Loucy (cell line): Measurements from ENCODE around the gene TMEM178B.
"Not testable (repeated sequence)": the region's sequence is repeated elsewhere in the genome, so short reads cannot be mapped to it uniquely, and the experiment has no call there.

Experiments used
- H2AFZ ChIP-seq: fragments of 200-600 bp; sonication (generic); 2 replicates; pipeline ENCODE4 v1.6.0; 2016; ENCODE audit warnings: antibody characterized with exemption, mild to moderate bottlenecking, low read length, moderate library complexity
- H3F3A ChIP-seq: fragments of 200-600 bp; 2 replicates; pipeline ENCODE4 v1.6.0; 2016; ENCODE audit warnings: antibody characterized with exemption, low read depth, mild to moderate bottlenecking
- H3K27me3 ChIP-seq: fragments of 200-600 bp; sonication (generic); 2 replicates; pipeline ENCODE4 v1.6.1; 2014; ENCODE audit warnings: low read length, mild to moderate bottlenecking; ENCODE audit not compliant: insufficient read depth, poor library complexity, severe bottlenecking
- H3K36me3 ChIP-seq: fragments of 200-600 bp; sonication (generic); 2 replicates; pipeline ENCODE4 v1.6.1; 2016; ENCODE audit warnings: low read length; ENCODE audit not compliant: insufficient read depth
- H3K4me1 ChIP-seq: fragments of 200-600 bp; sonication (generic); 2 replicates; pipeline ENCODE4 v1.5.1; 2014; ENCODE audit warnings: low read length, mild to moderate bottlenecking; ENCODE audit not compliant: insufficient read depth, poor library complexity, severe bottlenecking
- H3K4me2 ChIP-seq: fragments of 200-600 bp; sonication (generic); 2 replicates; pipeline ENCODE4 v1.6.0; 2014; ENCODE audit warnings: antibody characterized with exemption, low read length, low read depth, mild to moderate bottlenecking; ENCODE audit not compliant: poor library complexity, severe bottlenecking
- H3K4me3 ChIP-seq: fragments of 200-600 bp; sonication (generic); 2 replicates; pipeline ENCODE4 v1.5.1; 2014; ENCODE audit warnings: low read length, mild to moderate bottlenecking, mixed read lengths; ENCODE audit not compliant: poor library complexity, severe bottlenecking
- H3K79me2 ChIP-seq: fragments of 200-600 bp; sonication (generic); 2 replicates; pipeline ENCODE4 v1.6.1; 2014; ENCODE audit warnings: low read length; ENCODE audit not compliant: insufficient read depth
- H3K9ac ChIP-seq: fragments of 200-600 bp; sonication (generic); 2 replicates; pipeline ENCODE4 v1.6.0; 2014; ENCODE audit warnings: mild to moderate bottlenecking, low read depth, low read length, moderate library complexity; ENCODE audit not compliant: poor library complexity, severe bottlenecking
- H3K9me2 ChIP-seq: fragments of 200-600 bp; sonication (generic); replicated peaks from 2 replicates; pipeline ENCODE4 v1.6.1; 2016; ENCODE audit warnings: low read depth, low read length, mixed read lengths
- H3K9me3 ChIP-seq: fragments of 200-600 bp; sonication (generic); 2 replicates; pipeline ENCODE4 v1.6.1; 2014; ENCODE audit warnings: mild to moderate bottlenecking, antibody characterized with exemption, low read length, low read depth; ENCODE audit not compliant: insufficient read depth
- H4K20me1 ChIP-seq: fragments of 200-600 bp; sonication (generic); 2 replicates; pipeline ENCODE4 v1.6.0; 2014; ENCODE audit warnings: antibody characterized with exemption, low read length, mild to moderate bottlenecking; ENCODE audit not compliant: insufficient read depth, poor library complexity, severe bottlenecking
- EZH2phosphoT487 ChIP-seq: fragments of 200-600 bp; IDR thresholded peaks from 2 replicates; pipeline ENCODE4 v1.6.1; 2018; ENCODE audit warnings: antibody characterized with exemption, mild to moderate bottlenecking, moderate library complexity, borderline replicate concordance
- TF ChIP-seq, protein P1 (sequence below): fragments of 200-600 bp; sonication (generic); conservative IDR thresholded peaks from 2 replicates; pipeline ENCODE4 v1.5.1; 2014; ENCODE audit warnings: mild to moderate bottlenecking, antibody characterized with exemption, low read length

Gene TMEM178B

DNA sequence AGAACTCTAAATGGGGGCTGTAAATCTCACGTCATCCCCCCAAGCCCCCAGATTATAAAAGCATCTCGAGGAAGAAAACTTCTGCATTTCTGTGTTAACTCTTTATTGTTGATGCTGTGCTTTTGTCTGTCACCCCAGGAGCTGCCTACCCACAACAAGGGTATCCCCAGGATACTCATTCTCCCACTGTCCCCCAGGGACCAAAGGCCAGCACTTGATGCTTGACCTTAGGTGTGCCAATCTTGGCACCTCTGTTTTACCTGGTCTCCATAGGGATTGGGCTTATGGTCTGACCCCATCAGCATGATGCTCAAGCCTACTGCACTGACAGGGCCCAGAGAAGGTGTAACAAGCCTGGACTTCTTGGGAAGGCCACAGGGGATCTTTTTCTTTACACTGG is 251.4 kb downstream of the TMEM178B start:
- Histone ChIP-seq H4K20me1 (no peaks in the 10 kb centered on the region), H3K4me1 (no peaks in the 10 kb centered on the region), H3K4me2 (no peak overlapping the region), H3F3A (no peaks in the 10 kb centered on the region), H3K27me3 (no peaks in the 10 kb centered on the region), H2AFZ (no peak overlapping the region), H3K9ac (no peak overlapping the region), H3K4me3 (no peak overlapping the region), H3K9me3 (no peaks in the 10 kb centered on the region), H3K9me2 (no peaks in the 10 kb centered on the region), H3K36me3 (no peaks in the 10 kb centered on the region), H3K79me2 (no peaks in the 10 kb centered on the region)
- TF ChIP-seq EZH2phosphoT487, result no peak
- TF ChIP-seq, protein P1, sequence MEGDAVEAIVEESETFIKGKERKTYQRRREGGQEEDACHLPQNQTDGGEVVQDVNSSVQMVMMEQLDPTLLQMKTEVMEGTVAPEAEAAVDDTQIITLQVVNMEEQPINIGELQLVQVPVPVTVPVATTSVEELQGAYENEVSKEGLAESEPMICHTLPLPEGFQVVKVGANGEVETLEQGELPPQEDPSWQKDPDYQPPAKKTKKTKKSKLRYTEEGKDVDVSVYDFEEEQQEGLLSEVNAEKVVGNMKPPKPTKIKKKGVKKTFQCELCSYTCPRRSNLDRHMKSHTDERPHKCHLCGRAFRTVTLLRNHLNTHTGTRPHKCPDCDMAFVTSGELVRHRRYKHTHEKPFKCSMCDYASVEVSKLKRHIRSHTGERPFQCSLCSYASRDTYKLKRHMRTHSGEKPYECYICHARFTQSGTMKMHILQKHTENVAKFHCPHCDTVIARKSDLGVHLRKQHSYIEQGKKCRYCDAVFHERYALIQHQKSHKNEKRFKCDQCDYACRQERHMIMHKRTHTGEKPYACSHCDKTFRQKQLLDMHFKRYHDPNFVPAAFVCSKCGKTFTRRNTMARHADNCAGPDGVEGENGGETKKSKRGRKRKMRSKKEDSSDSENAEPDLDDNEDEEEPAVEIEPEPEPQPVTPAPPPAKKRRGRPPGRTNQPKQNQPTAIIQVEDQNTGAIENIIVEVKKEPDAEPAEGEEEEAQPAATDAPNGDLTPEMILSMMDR, result no peak

DNA sequence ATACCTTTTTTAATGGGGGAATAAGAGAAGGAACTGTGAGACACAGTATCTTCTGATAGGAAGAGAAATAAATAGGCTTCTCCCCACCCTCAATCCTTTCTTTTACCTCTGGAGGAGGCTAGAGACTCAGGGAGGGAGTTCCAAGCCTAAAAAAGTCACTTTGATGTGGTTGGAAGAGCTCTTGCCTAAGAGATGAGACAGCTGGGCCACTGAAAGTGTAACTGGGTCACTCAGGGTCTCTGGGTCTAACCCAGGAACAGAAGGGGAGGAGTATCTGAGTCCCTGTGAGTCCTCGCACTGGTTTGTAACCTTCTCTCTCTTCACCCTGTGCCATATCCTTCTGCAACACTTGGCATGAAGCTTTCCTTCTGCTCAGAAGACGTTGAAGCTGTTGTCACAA is 254.4 kb downstream of the TMEM178B start:
- no peaks in the 10 kb centered on the region for H3K79me2 ChIP-seq
- no peaks in the 10 kb centered on the region for H3K9me2 ChIP-seq
- TF ChIP-seq, protein P1, result no peak
- TF ChIP-seq EZH2phosphoT487, result no peak
- no peak overlapping the region for H3K9ac ChIP-seq
- H3K4me3 ChIP-seq, result no peak overlapping the region
- no peaks in the 10 kb centered on the region for H3F3A ChIP-seq
- no peaks in the 10 kb centered on the region for H3K4me1 ChIP-seq
- no peak overlapping the region for H2AFZ ChIP-seq
- H3K36me3 ChIP-seq, result no peaks in the 10 kb centered on the region
- no peak overlapping the region for H3K4me2 ChIP-seq
- H3K27me3 ChIP-seq, result no peaks in the 10 kb centered on the region
- no peaks in the 10 kb centered on the region for H4K20me1 ChIP-seq
- H3K9me3 ChIP-seq, result no peaks in the 10 kb centered on the region

DNA sequence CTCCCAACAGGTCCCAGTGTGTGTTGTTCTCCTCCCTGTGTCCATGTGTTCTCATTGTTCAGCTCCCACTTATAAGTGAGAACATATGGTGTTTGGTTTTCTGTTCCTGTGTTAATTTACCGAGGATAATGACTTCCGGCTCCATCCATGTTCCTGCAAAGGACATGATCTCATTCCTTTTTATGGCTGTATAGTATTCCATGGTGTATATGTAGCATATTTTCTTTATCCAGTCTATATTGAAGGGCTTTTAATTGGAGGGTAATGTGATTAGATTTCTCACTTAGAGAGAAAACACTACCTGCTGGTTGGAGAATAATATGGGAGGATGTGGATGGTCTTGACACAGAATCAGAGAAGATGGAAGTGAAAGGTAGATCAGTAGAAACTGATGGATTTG is 256.4 kb downstream of the TMEM178B start:
- H4K20me1 ChIP-seq, H3K4me2 ChIP-seq, H3K9me2 ChIP-seq, H2AFZ ChIP-seq, H3K27me3 ChIP-seq, H3F3A ChIP-seq, H3K9me3 ChIP-seq, H3K79me2 ChIP-seq, H3K4me1 ChIP-seq, H3K36me3 ChIP-seq, H3K9ac ChIP-seq, H3K4me3 ChIP-seq: not testable (repeated sequence)

DNA sequence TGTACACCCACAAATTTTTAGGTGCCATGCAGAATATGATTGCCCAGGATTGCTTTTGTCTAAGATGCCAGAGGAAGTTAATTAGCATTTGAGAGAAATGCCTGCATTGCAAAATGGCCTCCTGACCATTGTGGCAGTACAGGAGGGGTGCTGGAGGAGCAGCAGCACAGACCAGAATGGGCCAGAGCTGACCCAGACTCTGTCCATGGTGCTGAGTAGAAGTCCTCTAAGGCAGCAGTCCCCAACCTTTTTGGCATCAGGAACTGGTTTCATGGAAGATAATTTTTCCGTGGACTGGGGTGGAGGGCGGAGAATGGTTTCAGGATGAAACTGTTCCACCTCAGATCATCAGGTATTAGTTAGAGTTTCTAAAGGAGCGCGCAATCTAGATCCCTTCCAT is 259.6 kb downstream of the TMEM178B start:
- no peaks in the 10 kb centered on the region for H4K20me1 ChIP-seq
- no peaks in the 10 kb centered on the region for H3K36me3 ChIP-seq
- no peak overlapping the region for H3K4me3 ChIP-seq
- H3F3A ChIP-seq, result no peaks in the 10 kb centered on the region
- no peak overlapping the region for H2AFZ ChIP-seq
- H3K9ac ChIP-seq, result no peak overlapping the region
- no peak overlapping the region for H3K4me2 ChIP-seq
- no peaks in the 10 kb centered on the region for H3K79me2 ChIP-seq
- TF ChIP-seq, protein P1, result no peak
- TF ChIP-seq EZH2phosphoT487, result no peak
- H3K9me2 ChIP-seq, result no peaks in the 10 kb centered on the region
- H3K27me3 ChIP-seq, result no peaks in the 10 kb centered on the region
- no peaks in the 10 kb centered on the region for H3K4me1 ChIP-seq
- H3K9me3 ChIP-seq, result no peaks in the 10 kb centered on the region
